ENCODE data around the gene SLC37A1.

The SLC37A1 gene

GRCh38 chr21:42594616-42595282, 81.1 kb downstream of the SLC37A1 start:
- H3K4me2 ChIP-seq (ENCODE audit: low read depth, low read length, poor library complexity, severe bottlenecking): no peak overlapping the region
- H3K79me2 ChIP-seq (ENCODE audit: insufficient read depth, low read length): peaks cover 12% of the 10 kb centered on the region; the same call in 1 of the 2 replicates
- no peaks in the 10 kb centered on the region for H3K9me3 ChIP-seq (ENCODE audit: insufficient read depth, low read depth, low read length)
- H3K36me3 ChIP-seq (ENCODE audit: insufficient read depth, low read length): no peaks in the 10 kb centered on the region
- no peaks in the 10 kb centered on the region for H3K27me3 ChIP-seq (ENCODE audit: insufficient read depth, low read length, poor library complexity, severe bottlenecking)
- H2AFZ ChIP-seq (ENCODE audit: low read length): no peak overlapping the region
- TF ChIP-seq CTCF (conservative IDR thresholded peaks at IDR 0.05; ENCODE audit: low read length) (no peak), EZH2phosphoT487 (IDR thresholded peaks at IDR 0.05; ENCODE audit: borderline replicate concordance) (no peak)
- H3K9ac ChIP-seq (ENCODE audit: low read depth, low read length, poor library complexity, severe bottlenecking): no peak overlapping the region
- no peaks in the 10 kb centered on the region for H3K9me2 ChIP-seq (replicated peaks; ENCODE audit: low read depth, low read length)
- H4K20me1 ChIP-seq (ENCODE audit: insufficient read depth, low read length, poor library complexity, severe bottlenecking): no peaks in the 10 kb centered on the region
- H3F3A ChIP-seq (ENCODE audit: low read depth): peaks cover 4% of the 10 kb centered on the region; the same call in 1 of the 2 replicates
- no peak overlapping the region for H3K4me3 ChIP-seq (ENCODE audit: low read length, poor library complexity, severe bottlenecking)
- H3K4me1 ChIP-seq (ENCODE audit: insufficient read depth, low read length, poor library complexity, severe bottlenecking): peaks cover 37% of the 10 kb centered on the region

- no peaks in the 10 kb centered on the region for H4K20me1 ChIP-seq (ENCODE audit: insufficient read depth, low read length, poor library complexity, severe bottlenecking)
- H3F3A ChIP-seq (ENCODE audit: low read depth): peaks cover 4% of the 10 kb centered on the region; the same call in 1 of the 2 replicates
- TF ChIP-seq CTCF (conservative IDR thresholded peaks at IDR 0.05; ENCODE audit: low read length): no peak
- H3K9me2 ChIP-seq (replicated peaks; ENCODE audit: low read depth, low read length): no peaks in the 10 kb centered on the region
- no peaks in the 10 kb centered on the region for H3K36me3 ChIP-seq (ENCODE audit: insufficient read depth, low read length)
- H3K4me1 ChIP-seq (ENCODE audit: insufficient read depth, low read length, poor library complexity, severe bottlenecking): peaks cover 33% of the 10 kb centered on the region
- no peak overlapping the region for H3K4me3 ChIP-seq (ENCODE audit: low read length, poor library complexity, severe bottlenecking)
- H2AFZ ChIP-seq (ENCODE audit: low read length): no peak overlapping the region
- H3K9me3 ChIP-seq (ENCODE audit: insufficient read depth, low read depth, low read length): no peaks in the 10 kb centered on the region
- no peak overlapping the region for H3K4me2 ChIP-seq (ENCODE audit: low read depth, low read length, poor library complexity, severe bottlenecking)
- no peak overlapping the region for H3K9ac ChIP-seq (ENCODE audit: low read depth, low read length, poor library complexity, severe bottlenecking)
- H3K79me2 ChIP-seq (ENCODE audit: insufficient read depth, low read length): peaks cover 7% of the 10 kb centered on the region; the same call in 1 of the 2 replicates
- H3K27me3 ChIP-seq (ENCODE audit: insufficient read depth, low read length, poor library complexity, severe bottlenecking): no peaks in the 10 kb centered on the region
Observed at GRCh38 chr21:42595283-42596187, 81.9 kb downstream of the SLC37A1 start.

- H2AFZ ChIP-seq (ENCODE audit: low read length): no peak overlapping the region
- H3K4me1 ChIP-seq (ENCODE audit: insufficient read depth, low read length, poor library complexity, severe bottlenecking): peaks cover 23% of the 10 kb centered on the region
- no peaks in the 10 kb centered on the region for H3F3A ChIP-seq (ENCODE audit: low read depth)
- no peaks in the 10 kb centered on the region for H3K36me3 ChIP-seq (ENCODE audit: insufficient read depth, low read length)
- no peaks in the 10 kb centered on the region for H3K27me3 ChIP-seq (ENCODE audit: insufficient read depth, low read length, poor library complexity, severe bottlenecking)
- no peak overlapping the region for H3K4me3 ChIP-seq (ENCODE audit: low read length, poor library complexity, severe bottlenecking)
- TF ChIP-seq CTCF (conservative IDR thresholded peaks at IDR 0.05; ENCODE audit: low read length): no peak
- TF ChIP-seq EZH2phosphoT487 (IDR thresholded peaks at IDR 0.05; ENCODE audit: borderline replicate concordance): no peak
- H4K20me1 ChIP-seq (ENCODE audit: insufficient read depth, low read length, poor library complexity, severe bottlenecking): no peaks in the 10 kb centered on the region
- 0 out of 2 replicates have a peak, but pooled peaks cover 6% of the 10 kb centered on the region for H3K79me2 ChIP-seq (ENCODE audit: insufficient read depth, low read length)
- H3K9me2 ChIP-seq (replicated peaks; ENCODE audit: low read depth, low read length): no peaks in the 10 kb centered on the region
- no peak overlapping the region for H3K9ac ChIP-seq (ENCODE audit: low read depth, low read length, poor library complexity, severe bottlenecking)
- H3K4me2 ChIP-seq (ENCODE audit: low read depth, low read length, poor library complexity, severe bottlenecking): no peak overlapping the region
- no peaks in the 10 kb centered on the region for H3K9me3 ChIP-seq (ENCODE audit: insufficient read depth, low read depth, low read length)
Observed at GRCh38 chr21:42596657-42597056, 83.0 kb downstream of the SLC37A1 start.

Measured in Loucy (cell line).